AG04449 (cell line): ENCODE data around the gene PCDH1.

Experiments used
- CTCF ChIA-PET: fragments of 350-600 bp; formaldehyde crosslinking; extraction: SDS; loops from one replicate; lab custom pipeline; 2021; ENCODE audit warnings: antibody characterized with exemption; lab: Yijun Ruan, JAX
- POLR2A ChIA-PET: fragments of 400-600, 350-600 bp; formaldehyde crosslinking; extraction: SDS; loops from one replicate; lab custom pipeline; 2020; ENCODE audit warnings: antibody characterized with exemption, inconsistent platforms; lab: Yijun Ruan, JAX
- DNase-seq: peaks from one replicate; pipeline ENCODE4 v3.0.0-alpha.2; 2010; ENCODE audit warnings: low read depth, low spot score
- H3K4me3 ChIP-seq: 2 replicates; pipeline ENCODE4 v1.5.1; 2011; ENCODE audit warnings: low read depth, mild to moderate bottlenecking, control low read depth, low read length
- CTCF ChIP-seq: IDR thresholded peaks from one replicate; pipeline ENCODE4 v1.5.1; 2011; ENCODE audit warnings: mild to moderate bottlenecking, moderate library complexity, low read length, control low read depth, inconsistent platforms; ENCODE audit not compliant: insufficient read depth; ENCODE audit errors: missing control alignments

PCDH1 gene

GRCh38 chr5:141855265-141856036, 22.8 kb downstream of the PCDH1 start:
- DNase-seq: no peak
- TF ChIP-seq CTCF: no peak
- H3K4me3 ChIP-seq: no peak overlapping the region
- ChIA-PET CTCF (no interaction called here), POLR2A (interaction anchor here (0.7 kb wide), 1 partner anchor 38 kb away, joined by 3 read pairs; no protein-coding TSS in a partner anchor)

- POLR2A ChIA-PET: no interaction called here
- H3K4me3 ChIP-seq: no peak overlapping the region
- CTCF ChIA-PET: interaction anchor here (1.9 kb wide), 1 partner anchor 25 kb away, joined by 5 read pairs; the partner anchor contains the start of gene PCDH1
- DNase-seq: no peak
- no peak for TF ChIP-seq CTCF
Measured at GRCh38 chr5:141853895-141854626, 24.1 kb downstream of the PCDH1 start.

- no peak for DNase-seq
- TF ChIP-seq CTCF: no peak
- H3K4me3 ChIP-seq: no peak overlapping the region
- ChIA-PET CTCF (no interaction called here), POLR2A (no interaction called here)
Measured at GRCh38 chr5:141852448-141852847, 25.8 kb downstream of the PCDH1 start.

GRCh38 chr5:141851195-141851874, 26.9 kb downstream of the PCDH1 start:
- POLR2A ChIA-PET: no interaction called here
- CTCF ChIA-PET: no interaction called here
- no peak for TF ChIP-seq CTCF
- DNase-seq: no peak
- no peak overlapping the region for H3K4me3 ChIP-seq

GRCh38 chr5:141850786-141851185, 27.4 kb downstream of the PCDH1 start:
- ChIA-PET POLR2A (interaction anchor here (0.7 kb wide), 1 partner anchor 15 kb away, joined by 4 read pairs; no protein-coding TSS in a partner anchor), CTCF (interaction anchor here (1.3 to 2.2 kb wide), 3 partner anchors 29 to 148 kb away, joined by 3 to 13 read pairs (median 4); no protein-coding TSS in a partner anchor)
- no peak for DNase-seq
- no peak for TF ChIP-seq CTCF
- peak overlapping the region; percentile 74 for H3K4me3 ChIP-seq
